Measurements from ENCODE around the gene HLA-DMB.

The HLA-DMB gene

GRCh38 chr6:32977272-32977952, 36.6 kb upstream of the HLA-DMB start:
- peaks cover 2% of the 10 kb centered on the region for H3K4me1 ChIP-seq (ENCODE audit: control insufficient read depth, insufficient read depth, low read length)
- H3K4me3 ChIP-seq (ENCODE audit: low read depth, low read length) = no peak overlapping the region
- no peak overlapping the region for H3K9ac ChIP-seq (ENCODE audit: low read depth, low read length)

DNA sequence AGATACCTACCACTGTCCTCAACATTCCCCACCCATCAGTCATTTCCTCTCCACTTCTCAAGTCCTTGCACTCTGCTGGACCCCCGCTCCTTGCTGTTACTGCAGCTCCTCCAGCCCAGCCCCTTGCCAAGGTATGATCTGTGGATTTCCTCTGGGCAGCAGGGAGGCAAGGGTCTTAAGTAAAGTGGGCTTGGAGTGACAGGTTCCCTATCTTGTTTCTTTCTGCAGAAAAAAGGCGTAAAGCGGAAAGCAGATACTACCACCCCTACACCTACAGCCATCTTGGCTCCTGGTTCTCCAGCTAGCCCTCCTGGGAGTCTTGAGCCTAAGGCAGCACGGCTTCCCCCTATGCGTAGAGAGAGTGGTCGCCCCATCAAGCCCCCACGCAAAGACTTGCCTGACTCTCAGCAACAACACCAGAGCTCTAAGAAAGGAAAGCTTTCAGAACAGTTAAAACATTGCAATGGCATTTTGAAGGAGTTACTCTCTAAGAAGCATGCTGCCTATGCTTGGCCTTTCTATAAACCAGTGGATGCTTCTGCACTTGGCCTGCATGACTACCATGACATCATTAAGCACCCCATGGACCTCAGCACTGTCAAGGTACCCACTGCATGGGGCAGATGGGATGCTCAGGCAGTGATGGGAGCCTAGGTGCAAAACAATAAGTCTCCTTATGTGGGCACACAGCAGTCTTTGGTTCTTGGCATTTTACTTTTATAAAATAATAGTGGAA, 35.7 kb upstream of the HLA-DMB start:
- Histone ChIP-seq H3K36me3 (ENCODE audit: control insufficient read depth, insufficient read depth, low read length) (peaks cover 86% of the 10 kb centered on the region), H3K4me1 (ENCODE audit: control insufficient read depth, insufficient read depth, low read length) (peaks cover 2% of the 10 kb centered on the region), H3K4me3 (ENCODE audit: low read depth, low read length) (no peak overlapping the region), H3K9me3 (ENCODE audit: control insufficient read depth, insufficient read depth, low read length) (no peaks in the 10 kb centered on the region), H3K9ac (ENCODE audit: low read depth, low read length) (no peak overlapping the region), H3K27me3 (ENCODE audit: control insufficient read depth, insufficient read depth, low read length) (no peaks in the 10 kb centered on the region)

More at GRCh38 chr6:32977272-32977952, 36.6 kb upstream of the HLA-DMB start:
- Histone ChIP-seq H3K27me3 (ENCODE audit: control insufficient read depth, insufficient read depth, low read length) (no peaks in the 10 kb centered on the region), H3K36me3 (ENCODE audit: control insufficient read depth, insufficient read depth, low read length) (peaks cover 81% of the 10 kb centered on the region), H3K9me3 (ENCODE audit: control insufficient read depth, insufficient read depth, low read length) (no peaks in the 10 kb centered on the region)

- Histone ChIP-seq H3K4me1 (ENCODE audit: control insufficient read depth, insufficient read depth, low read length) (peaks cover 2% of the 10 kb centered on the region), H3K9me3 (ENCODE audit: control insufficient read depth, insufficient read depth, low read length) (no peaks in the 10 kb centered on the region), H3K27me3 (ENCODE audit: control insufficient read depth, insufficient read depth, low read length) (no peaks in the 10 kb centered on the region), H3K36me3 (ENCODE audit: control insufficient read depth, insufficient read depth, low read length) (peaks cover 86% of the 10 kb centered on the region), H3K9ac (ENCODE audit: low read depth, low read length) (no peak overlapping the region), H3K4me3 (ENCODE audit: low read depth, low read length) (peak overlapping the region; percentile 94)
These were observed 35.1 kb upstream of the HLA-DMB start for GRCh38 chr6:32975886-32976285.

DNA sequence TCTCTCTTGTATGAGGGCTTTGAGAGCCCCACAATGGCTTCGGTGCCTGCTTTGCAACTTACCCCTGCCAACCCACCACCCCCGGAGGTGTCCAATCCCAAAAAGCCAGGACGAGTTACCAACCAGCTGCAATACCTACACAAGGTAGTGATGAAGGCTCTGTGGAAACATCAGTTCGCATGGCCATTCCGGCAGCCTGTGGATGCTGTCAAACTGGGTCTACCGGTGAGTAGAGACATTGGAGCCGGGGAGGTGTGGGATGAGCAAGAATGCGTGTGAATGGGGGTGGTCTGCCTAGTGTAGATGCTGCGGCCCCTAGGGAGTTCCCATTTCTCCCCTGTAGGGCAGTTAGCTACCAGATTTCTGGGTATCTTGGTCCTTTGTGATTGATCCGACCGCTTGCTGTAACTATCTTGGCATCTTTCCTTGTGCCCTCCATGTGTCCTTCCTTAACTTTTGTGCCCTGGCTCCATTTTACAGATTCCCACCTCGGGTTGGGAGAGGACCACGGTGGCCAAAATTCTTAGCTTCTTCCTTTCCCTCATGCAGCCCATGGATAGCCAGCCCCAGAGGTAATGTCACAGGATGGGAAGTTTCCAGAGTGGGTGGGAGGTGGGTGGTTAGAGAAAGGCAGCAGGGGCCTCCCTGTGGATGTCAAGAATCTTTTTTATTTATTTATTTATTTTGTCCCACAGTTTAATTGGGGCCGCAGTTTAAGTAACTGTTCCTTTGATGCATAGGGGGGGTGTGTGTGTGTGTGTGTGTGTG, 33.9 kb upstream of the HLA-DMB start:
- Histone ChIP-seq H3K4me1 (ENCODE audit: control insufficient read depth, insufficient read depth, low read length) (peaks cover 2% of the 10 kb centered on the region), H3K9me3 (ENCODE audit: control insufficient read depth, insufficient read depth, low read length) (no peaks in the 10 kb centered on the region), H3K27me3 (ENCODE audit: control insufficient read depth, insufficient read depth, low read length) (no peaks in the 10 kb centered on the region), H3K4me3 (ENCODE audit: low read depth, low read length) (peak overlapping the region; percentile 94), H3K36me3 (ENCODE audit: control insufficient read depth, insufficient read depth, low read length) (peaks cover 74% of the 10 kb centered on the region), H3K9ac (ENCODE audit: low read depth, low read length) (peak overlapping the region; percentile 97)

DNA sequence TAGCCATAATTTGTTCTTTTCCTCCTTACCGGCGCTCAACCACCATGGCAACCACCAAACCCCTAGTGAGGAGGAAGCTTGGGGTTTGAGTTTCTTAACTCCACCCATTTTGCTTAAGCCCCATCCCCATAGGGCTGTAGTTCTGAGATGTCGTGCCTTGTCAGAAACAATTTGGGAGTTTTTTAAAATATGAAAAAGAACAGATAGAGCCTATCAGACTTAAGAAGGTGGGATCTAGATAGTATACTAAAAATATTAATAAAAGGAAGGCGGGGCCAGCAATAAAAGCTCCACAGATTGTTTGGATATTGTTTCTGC, 33.1 kb upstream of the HLA-DMB start:
- Histone ChIP-seq H3K36me3 (ENCODE audit: control insufficient read depth, insufficient read depth, low read length) (peaks cover 71% of the 10 kb centered on the region), H3K9me3 (ENCODE audit: control insufficient read depth, insufficient read depth, low read length) (no peaks in the 10 kb centered on the region), H3K4me1 (ENCODE audit: control insufficient read depth, insufficient read depth, low read length) (peaks cover 2% of the 10 kb centered on the region), H3K27me3 (ENCODE audit: control insufficient read depth, insufficient read depth, low read length) (no peaks in the 10 kb centered on the region), H3K9ac (ENCODE audit: low read depth, low read length) (peak overlapping the region; percentile 97), H3K4me3 (ENCODE audit: low read depth, low read length) (peak overlapping the region; percentile 94)

GRCh38 chr6:32973144-32974015, 32.6 kb upstream of the HLA-DMB start:
- H3K4me3 ChIP-seq (ENCODE audit: low read depth, low read length) = peak overlapping the region; percentile 94
- H3K9ac ChIP-seq (ENCODE audit: low read depth, low read length) = peak overlapping the region; percentile 97
- no peaks in the 10 kb centered on the region for H3K27me3 ChIP-seq (ENCODE audit: control insufficient read depth, insufficient read depth, low read length)
- peaks cover 2% of the 10 kb centered on the region for H3K4me1 ChIP-seq (ENCODE audit: control insufficient read depth, insufficient read depth, low read length)
- peaks cover 65% of the 10 kb centered on the region for H3K36me3 ChIP-seq (ENCODE audit: control insufficient read depth, insufficient read depth, low read length)
- no peaks in the 10 kb centered on the region for H3K9me3 ChIP-seq (ENCODE audit: control insufficient read depth, insufficient read depth, low read length)

DNA sequence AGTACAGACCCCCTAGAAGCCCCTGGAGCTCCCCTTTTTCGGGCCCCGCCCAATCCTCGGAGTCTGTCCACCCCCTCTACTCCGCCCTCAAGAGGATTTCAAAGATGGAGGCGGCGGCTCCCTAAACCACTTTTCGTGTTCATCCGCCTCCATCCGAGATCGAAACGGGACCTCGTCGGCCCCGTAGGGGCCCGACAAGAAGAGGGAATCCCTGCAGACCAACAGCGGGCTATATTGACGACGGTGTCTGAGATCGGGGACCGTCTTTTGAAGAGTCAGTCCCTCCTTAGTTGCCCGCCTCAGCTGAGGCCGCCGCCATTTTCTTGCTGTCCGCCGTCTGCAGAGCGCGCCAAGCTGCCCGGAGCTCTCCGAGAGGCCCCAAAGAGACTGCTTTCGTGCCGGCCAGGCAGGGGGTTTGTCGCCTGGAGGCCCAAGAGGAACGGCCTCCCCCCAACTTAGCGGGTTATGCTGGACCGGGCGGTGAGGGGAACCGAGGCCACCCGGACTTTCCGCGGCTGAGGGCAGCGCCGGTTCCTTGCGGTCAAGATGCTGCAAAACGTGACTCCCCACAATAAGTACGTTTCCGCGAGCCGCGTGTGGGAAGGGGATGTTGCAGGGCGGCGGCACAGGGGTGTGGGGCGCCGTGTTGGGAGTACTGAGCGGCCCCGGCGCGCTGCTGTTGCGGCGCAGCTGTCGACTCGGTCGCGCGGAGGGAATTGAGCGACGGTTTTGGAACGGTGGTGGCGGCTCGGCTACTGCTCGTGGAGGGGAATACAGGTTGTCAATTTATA, 31.7 kb upstream of the HLA-DMB start:
- Histone ChIP-seq H3K4me3 (ENCODE audit: low read depth, low read length) (peak overlapping the region; percentile 94), H3K9me3 (ENCODE audit: control insufficient read depth, insufficient read depth, low read length) (no peaks in the 10 kb centered on the region), H3K27me3 (ENCODE audit: control insufficient read depth, insufficient read depth, low read length) (no peaks in the 10 kb centered on the region), H3K9ac (ENCODE audit: low read depth, low read length) (peak overlapping the region; percentile 97), H3K36me3 (ENCODE audit: control insufficient read depth, insufficient read depth, low read length) (peaks cover 57% of the 10 kb centered on the region), H3K4me1 (ENCODE audit: control insufficient read depth, insufficient read depth, low read length) (peaks cover 2% of the 10 kb centered on the region)

- Histone ChIP-seq H3K27me3 (ENCODE audit: control insufficient read depth, insufficient read depth, low read length) (no peaks in the 10 kb centered on the region), H3K36me3 (ENCODE audit: control insufficient read depth, insufficient read depth, low read length) (peaks cover 49% of the 10 kb centered on the region), H3K9ac (ENCODE audit: low read depth, low read length) (peak overlapping the region; percentile 100), H3K4me1 (ENCODE audit: control insufficient read depth, insufficient read depth, low read length) (peaks cover 5% of the 10 kb centered on the region), H3K4me3 (ENCODE audit: low read depth, low read length) (peak overlapping the region; percentile 100), H3K9me3 (ENCODE audit: control insufficient read depth, insufficient read depth, low read length) (no peaks in the 10 kb centered on the region)
These were observed 30.9 kb upstream of the HLA-DMB start for GRCh38 chr6:32971581-32972352.

DNA sequence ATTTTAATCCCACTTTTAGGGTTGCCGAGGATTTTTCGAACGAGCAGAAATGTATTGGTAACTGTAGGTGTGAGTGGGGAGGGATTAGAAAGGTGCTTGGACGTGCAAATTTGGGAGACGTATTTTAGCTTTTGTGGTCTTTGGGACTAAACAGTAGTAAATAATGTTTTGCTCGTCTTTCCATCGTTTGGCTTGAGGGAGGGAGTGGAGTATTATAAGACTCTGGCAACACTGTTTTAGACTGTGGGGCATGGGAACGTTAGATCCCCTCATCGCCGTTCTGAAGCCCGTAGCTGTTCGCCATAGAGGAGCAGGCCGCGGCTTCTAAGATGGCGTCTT, 30.4 kb upstream of the HLA-DMB start:
- Histone ChIP-seq H3K36me3 (ENCODE audit: control insufficient read depth, insufficient read depth, low read length) (peaks cover 43% of the 10 kb centered on the region), H3K4me1 (ENCODE audit: control insufficient read depth, insufficient read depth, low read length) (peaks cover 6% of the 10 kb centered on the region), H3K9ac (ENCODE audit: low read depth, low read length) (peak overlapping the region; percentile 100), H3K9me3 (ENCODE audit: control insufficient read depth, insufficient read depth, low read length) (no peaks in the 10 kb centered on the region), H3K27me3 (ENCODE audit: control insufficient read depth, insufficient read depth, low read length) (no peaks in the 10 kb centered on the region), H3K4me3 (ENCODE audit: low read depth, low read length) (peak overlapping the region; percentile 100)

- Histone ChIP-seq H3K9me3 (ENCODE audit: control insufficient read depth, insufficient read depth, low read length) (no peaks in the 10 kb centered on the region), H3K27me3 (ENCODE audit: control insufficient read depth, insufficient read depth, low read length) (no peaks in the 10 kb centered on the region), H3K9ac (ENCODE audit: low read depth, low read length) (peak overlapping the region; percentile 100), H3K36me3 (ENCODE audit: control insufficient read depth, insufficient read depth, low read length) (peaks cover 37% of the 10 kb centered on the region), H3K4me3 (ENCODE audit: low read depth, low read length) (peak overlapping the region; percentile 100), H3K4me1 (ENCODE audit: control insufficient read depth, insufficient read depth, low read length) (peaks cover 6% of the 10 kb centered on the region)
These were observed 29.8 kb upstream of the HLA-DMB start for GRCh38 chr6:32970413-32971241.
